Muscle of arm (tissue), 12 donors: ENCODE data around the gene PIP4P1. TPM values are rescaled to one million over a fixed set of nuclear protein-coding genes. Genes with fewer than 3 reads are reported as not detected.
"Not testable (repeated sequence)": the region's sequence is repeated elsewhere in the genome, so short reads cannot be mapped to it uniquely, and the experiment has no call there.

Experiments
- DNase-seq: peaks from one replicate; pipeline ENCODE4 v3.0.0-alpha.2; 2013
- polyA plus RNA-seq, 12 donors: library from polyadenylated mRNA; unstranded; fragments of 120-200 nt; gene quantifications; one replicate each; pipeline ENCODE4 v1.2.1, GENCODE V29; 2013; ENCODE audit not compliant: insufficient read length in 12 of 12

Gene PIP4P1
- polyA plus RNA-seq, 12 donors, result 16.8 to 33.2 (median 21.7) TPM; not detected in 1

GRCh38 chr14:20482382-20482781 lies 21.1 kb upstream of the PIP4P1 start:
- no peak for DNase-seq

- no peak for DNase-seq
Observed at GRCh38 chr14:20478894-20479293, 17.7 kb upstream of the PIP4P1 start.

DNA sequence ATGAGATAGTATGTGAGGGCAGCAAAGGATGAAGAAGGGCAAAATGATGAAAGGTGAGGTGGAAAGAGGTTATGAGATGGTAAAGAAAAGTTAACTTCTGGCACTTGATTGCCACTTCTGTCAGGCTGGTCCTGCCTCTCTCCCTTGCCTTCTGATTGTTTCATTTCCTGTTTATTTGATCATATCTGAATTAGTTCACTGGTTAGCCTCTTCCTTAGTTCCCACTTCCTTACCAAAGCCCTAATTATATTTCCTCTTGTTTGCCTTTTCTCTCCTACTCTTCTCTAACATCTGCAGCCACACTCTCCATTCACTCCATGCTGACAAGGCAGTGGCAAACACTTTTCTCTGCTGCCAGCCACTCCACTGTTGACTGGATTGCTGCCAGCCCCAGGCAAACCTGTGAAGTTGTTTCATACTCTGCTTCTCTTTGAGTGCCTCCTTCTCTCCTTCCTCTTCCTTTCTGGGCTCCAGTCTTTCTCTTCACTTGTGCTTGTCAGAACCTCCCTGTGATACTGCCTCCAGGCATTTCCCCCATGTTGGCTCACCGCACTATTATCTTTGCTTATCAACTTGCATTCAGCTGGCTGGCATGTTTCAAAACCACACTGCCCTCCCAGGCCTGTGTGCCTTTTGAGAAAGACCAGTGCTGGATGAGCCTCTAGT lies 16.1 kb upstream of the PIP4P1 start:
- DNase-seq, result no peak

DNA sequence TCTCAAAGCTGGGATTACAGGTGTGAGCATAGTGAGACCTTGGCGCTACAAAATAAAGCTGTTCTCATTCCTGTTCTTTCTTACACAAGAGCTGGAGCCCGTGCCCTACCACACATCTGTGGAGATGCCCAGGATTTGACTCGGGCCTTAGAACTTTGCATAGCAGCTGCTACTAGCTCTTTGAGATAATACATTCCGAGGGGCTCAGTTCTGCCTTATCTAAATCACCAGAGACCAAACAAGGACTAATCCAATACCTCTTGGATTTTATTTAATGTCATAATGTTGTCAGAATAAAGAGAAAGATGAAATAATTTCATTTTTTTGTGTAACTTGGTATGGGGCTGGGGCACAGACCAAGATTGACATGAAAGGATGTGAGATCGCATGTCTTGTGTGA lies 15.5 kb upstream of the PIP4P1 start:
- no peak for DNase-seq

DNA sequence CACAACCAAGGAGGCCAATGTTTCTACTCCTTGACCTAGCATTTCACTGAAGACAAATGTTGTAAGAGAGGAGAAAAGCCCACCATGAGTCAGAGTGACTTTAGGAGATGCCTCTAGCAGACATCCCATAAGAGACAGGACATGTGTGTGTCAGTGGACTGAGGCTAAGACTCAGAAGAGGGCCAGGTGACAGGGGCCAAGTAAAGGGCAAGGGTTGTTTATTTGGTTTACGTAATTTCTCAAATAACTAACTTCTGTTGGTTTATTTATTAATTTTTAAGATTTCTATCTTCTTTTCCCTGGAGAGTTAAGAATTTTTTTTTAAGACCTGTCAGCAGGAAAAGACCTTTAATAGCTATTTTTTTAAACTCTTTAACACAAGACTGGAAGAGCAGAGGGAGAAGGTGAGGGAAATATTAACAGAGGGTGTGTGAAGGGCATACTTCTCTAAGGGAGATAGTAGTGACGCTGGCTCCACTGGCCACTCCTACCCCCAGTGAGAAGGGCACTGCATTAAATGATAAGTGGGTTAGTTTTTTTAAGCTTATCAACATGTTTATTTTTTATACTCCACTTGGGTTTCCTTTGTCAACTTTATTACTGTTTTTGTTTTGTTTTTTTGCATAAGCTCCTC lies 11.4 kb upstream of the PIP4P1 start:
- no peak for DNase-seq

DNA sequence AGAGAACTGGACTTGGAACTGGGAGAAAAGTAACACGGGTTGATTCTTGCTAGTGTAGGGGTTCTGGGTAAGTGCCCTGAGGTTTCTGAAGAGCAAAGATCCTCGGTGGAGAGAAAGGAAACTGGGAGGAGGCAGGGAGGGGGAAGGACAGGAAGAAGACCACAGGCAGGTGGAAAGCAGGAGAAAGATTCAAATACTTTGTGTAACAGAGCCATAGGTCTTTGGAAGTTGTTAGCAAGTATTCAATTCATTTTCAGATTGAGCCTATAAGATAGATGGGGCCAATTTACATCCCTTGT lies 9.3 kb upstream of the PIP4P1 start:
- no peak for DNase-seq

GRCh38 chr14:20469890-20470602 lies 8.8 kb upstream of the PIP4P1 start:
- DNase-seq, result no peak

GRCh38 chr14:20469242-20469889 lies 8.1 kb upstream of the PIP4P1 start, which contains the start of gene PNP:
Gene PNP (plus strand): TSS chr14:20469406. CDS start chr14:20469525, 119 bp downstream.
- peak; percentile 66 for DNase-seq

- no peak for DNase-seq
Observed at GRCh38 chr14:20468764-20469241, 7.6 kb upstream of the PIP4P1 start.

DNA sequence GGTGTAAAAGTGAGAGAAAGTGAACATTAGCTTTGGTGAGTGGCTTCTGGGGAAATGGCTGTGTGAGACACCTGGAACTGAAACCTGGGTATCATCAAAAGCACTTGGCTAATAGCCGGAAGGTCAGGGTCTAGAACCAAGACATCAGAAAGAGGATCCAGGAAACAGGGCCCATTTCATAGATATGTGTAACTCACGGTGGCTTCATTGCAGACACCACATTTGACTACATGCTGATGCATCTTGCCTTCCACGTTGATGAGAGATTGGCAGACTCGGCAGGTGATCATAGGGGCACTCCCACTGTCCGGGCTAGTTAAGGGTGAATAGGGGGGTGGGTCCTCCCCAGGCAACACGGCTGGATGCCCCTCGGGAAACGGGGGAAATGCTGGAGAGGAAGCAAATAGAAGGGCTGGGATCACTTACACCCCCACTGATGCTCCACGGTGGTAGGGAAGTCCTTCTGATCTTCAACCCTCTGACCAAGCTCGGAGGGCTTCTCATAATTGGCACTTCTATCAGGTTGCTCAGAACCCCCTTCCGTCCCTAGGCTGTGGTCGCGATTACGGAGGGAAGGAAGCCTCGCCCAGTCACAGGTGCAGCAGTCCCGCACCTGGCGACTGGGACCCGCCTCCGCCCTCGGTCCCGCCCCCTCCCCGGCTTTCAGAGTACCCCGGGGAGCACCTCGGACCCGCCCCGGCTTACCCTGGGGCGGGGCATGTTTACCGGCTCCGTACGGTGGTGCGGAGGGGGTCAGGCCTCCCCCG lies 593 bp downstream of the PIP4P1 start:
- no peak for DNase-seq

- no peak for DNase-seq
Observed at GRCh38 chr14:20458031-20458789, 3.0 kb downstream of the PIP4P1 start.

- no peak for DNase-seq
Observed at GRCh38 chr14:20456971-20457370, 4.3 kb downstream of the PIP4P1 start.

- DNase-seq, result no peak
Observed at GRCh38 chr14:20455355-20456300, 5.6 kb downstream of the PIP4P1 start.

GRCh38 chr14:20454516-20455354 lies 6.5 kb downstream of the PIP4P1 start, which contains the start of the genes APEX1 and OSGEP:
Gene APEX1 (plus strand): TSS chr14:20455226. CDS start chr14:20455646, 420 bp downstream.
Gene OSGEP (minus strand): TSS chr14:20454812. CDS start chr14:20454683, 129 bp downstream.
- peak; percentile 98 for DNase-seq

DNA sequence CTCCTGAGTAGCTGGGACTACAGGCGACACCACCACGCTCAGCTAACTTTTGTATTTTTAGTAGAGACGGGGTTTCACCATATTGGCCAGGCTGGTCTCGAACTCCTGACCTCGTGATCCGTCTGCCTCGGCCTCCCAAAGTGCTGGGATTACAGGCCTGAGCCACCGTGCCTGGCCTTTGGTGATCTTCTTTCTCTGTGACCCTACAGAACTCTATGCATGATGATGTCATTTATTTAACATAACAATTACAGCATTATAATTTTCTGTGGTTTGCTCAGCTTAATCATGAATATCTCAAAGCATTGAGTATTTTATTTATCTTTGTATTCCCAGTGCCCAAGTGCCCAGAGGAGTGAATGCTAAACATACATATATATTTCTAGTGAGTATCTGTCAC lies 8.4 kb downstream of the PIP4P1 start:
- DNase-seq, result not testable (repeated sequence)

GRCh38 chr14:20446889-20447288 lies 14.3 kb downstream of the PIP4P1 start:
- DNase-seq, result no peak

DNA sequence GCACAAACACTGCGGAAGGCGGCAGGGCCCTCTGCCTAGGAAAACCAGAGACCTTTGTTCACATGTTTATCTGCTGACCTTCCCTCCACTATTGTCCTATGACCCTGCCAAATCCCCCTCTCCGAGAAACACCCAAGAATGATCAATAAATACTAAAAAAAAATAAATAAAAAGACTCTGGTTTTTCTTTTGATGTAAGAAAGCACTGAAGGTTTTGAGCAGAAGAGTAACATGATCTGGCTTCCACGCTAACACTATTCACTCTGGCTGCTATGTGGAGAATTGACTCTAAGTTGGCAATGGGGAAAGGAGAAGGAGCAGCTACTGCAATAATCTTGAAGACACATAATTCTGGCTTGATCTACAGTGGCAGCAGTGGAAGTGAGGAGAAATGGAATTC lies 17.6 kb downstream of the PIP4P1 start:
- DNase-seq, result not testable (repeated sequence)

GRCh38 chr14:20441461-20441860 lies 19.8 kb downstream of the PIP4P1 start:
- DNase-seq, result no peak

DNA sequence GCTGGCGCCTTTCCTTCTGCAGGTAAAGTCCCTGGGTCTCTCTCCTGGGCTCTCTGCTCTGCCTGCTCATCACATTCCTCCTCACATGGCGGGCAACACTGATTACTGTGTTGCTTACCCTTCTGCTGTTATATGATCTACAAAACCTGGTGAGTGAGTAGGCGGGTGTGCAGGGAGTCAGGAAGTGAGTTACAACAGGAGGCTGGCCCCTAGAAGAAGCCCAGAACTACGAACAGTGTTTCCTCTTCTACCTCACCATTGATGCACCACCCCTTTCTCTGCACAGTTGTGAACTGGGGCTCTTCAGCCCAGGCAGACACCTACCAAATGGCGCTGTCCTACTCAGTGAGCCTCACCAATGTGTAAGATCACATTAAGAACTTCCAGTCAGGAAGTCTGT lies 20.4 kb downstream of the PIP4P1 start:
- no peak for DNase-seq
